ENCODE measurements around the gene RPH3AL.

Gene RPH3AL

DNA sequence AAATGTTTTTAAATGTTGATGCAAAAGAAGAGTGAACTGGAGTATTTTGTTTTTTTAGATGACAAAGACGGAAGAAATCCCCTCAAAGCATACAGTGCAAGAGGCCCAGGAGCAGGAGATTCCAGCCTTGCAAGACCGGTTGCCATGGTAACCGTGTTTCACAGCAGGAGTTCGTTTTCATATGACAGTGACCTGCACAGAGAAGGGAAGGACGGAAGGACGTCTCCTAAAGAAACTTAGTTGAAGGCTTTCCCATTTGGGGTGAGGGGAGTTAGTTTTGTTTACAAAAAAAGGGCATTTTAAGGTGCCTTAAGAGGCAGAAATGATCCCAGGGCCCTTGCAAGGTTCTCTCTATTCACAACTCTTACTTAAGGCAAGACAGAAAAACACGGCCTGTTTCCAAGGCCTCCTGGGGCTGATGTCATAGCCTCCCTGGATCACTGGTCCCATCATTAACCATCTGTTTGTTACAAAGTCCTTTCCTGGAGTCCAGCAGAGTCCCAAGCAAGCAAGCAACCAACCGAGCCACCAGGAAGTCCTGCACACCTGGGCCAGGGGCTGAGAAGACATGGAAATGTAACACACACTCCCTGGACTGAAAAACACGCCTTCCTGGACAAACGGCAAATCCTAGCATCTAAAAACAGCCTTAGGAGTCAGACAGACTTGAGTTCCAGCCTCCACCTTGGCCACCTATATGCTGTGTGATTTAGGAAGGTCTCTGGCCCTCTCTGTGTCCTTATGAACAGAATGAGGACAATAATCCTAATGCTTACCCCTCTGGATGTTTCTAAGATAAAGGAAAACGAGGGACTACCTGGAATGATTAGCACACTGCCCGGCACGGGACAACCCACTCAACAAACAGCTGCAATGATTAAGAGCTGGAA is 30.3 kb upstream of the RPH3AL start:
- Histone ChIP-seq H3K4me3 (ENCODE audit: low read depth, low read length) (no peak overlapping the region), H3K27ac (ENCODE audit: extremely low read depth, low read depth, low read length) (no peak overlapping the region), H3K9me3 (ENCODE audit: control insufficient read depth, insufficient read depth, low read depth, low read length) (no peaks in the 10 kb centered on the region), H3K36me3 (ENCODE audit: control insufficient read depth in 2 of 2, insufficient read depth in 1 of 2, low read length in 2 of 2) (no peaks in the 10 kb centered on the region), H3K4me1 (ENCODE audit: control insufficient read depth, insufficient read depth, low read length) (peaks cover 7% of the 10 kb centered on the region; the same call in 1 of the 2 replicates)
- CTCF ChIA-PET, result interaction anchor here (0.7 to 1.1 kb wide), 2 partner anchors 41 to 333 kb away, joined by 3 to 5 read pairs; no protein-coding TSS in a partner anchor
- POLR2A ChIA-PET, result interaction anchor here (0.9 kb wide), 1 partner anchor 186 kb away, joined by 3 read pairs; no protein-coding TSS in a partner anchor
- TF ChIP-seq ZNF768 (tag by site-specific recombination; IDR thresholded peaks at IDR 0.05), result peak; percentile 76; the same call in 1 of the 2 replicates
- peak; percentile 52 for TF ChIP-seq GLIS1 (tag by site-specific recombination; IDR thresholded peaks at IDR 0.05)
- no peak for TF ChIP-seq ZNF184 (tag by site-specific recombination; IDR thresholded peaks at IDR 0.05)
- TF ChIP-seq, protein P1, sequence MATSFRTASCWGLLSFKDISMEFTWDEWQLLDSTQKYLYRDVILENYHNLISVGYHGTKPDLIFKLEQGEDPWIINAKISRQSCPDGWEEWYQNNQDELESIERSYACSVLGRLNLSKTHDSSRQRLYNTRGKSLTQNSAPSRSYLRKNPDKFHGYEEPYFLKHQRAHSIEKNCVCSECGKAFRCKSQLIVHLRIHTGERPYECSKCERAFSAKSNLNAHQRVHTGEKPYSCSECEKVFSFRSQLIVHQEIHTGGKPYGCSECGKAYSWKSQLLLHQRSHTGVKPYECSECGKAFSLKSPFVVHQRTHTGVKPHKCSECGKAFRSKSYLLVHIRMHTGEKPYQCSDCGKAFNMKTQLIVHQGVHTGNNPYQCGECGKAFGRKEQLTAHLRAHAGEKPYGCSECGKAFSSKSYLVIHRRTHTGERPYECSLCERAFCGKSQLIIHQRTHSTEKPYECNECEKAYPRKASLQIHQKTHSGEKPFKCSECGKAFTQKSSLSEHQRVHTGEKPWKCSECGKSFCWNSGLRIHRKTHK (tag by site-specific recombination; IDR thresholded peaks at IDR 0.05), result no peak
- TF ChIP-seq ZNF391 (tag by site-specific recombination; IDR thresholded peaks at IDR 0.05; ENCODE audit: borderline replicate concordance, low read depth), result no peak
- peak; percentile 6; the same call in 1 of the 2 replicates for TF ChIP-seq ZIC2 (tag by site-specific recombination; IDR thresholded peaks at IDR 0.05)

DNA sequence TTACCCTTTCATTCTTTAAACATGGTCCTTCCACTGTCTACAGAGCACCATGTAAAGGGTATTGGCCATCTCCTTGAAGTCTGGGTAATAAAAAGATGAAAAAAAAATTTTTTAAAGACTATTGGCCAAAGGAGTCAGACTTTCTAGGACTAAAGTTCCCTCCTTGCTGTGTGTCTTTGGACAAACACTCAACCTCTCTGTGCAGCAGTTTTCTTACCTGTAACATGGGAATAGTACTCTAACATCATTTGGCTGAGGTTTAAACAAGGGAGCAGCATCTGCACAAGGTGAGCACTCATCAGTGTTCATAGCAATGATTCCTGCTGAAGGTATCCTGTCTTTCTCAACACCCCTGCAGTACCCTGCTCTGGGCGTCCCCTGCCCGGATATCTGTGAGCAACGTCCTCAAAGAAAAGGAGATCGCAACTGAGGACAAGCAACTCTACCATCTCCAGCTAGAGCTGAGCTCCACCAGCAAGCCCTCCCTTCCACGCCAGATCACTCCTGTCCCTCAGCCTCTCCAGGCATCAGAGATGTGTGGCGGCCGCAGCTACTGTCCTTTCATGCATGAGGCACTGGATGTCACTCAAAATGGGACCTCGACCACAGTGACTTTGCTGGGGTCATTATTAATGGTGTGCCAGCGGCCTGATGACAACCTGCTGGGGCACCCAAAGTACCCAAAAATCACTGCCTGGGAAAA is 29.5 kb upstream of the RPH3AL start:
- no peaks in the 10 kb centered on the region for H3K9me3 ChIP-seq (ENCODE audit: control insufficient read depth, insufficient read depth, low read depth, low read length)
- TF ChIP-seq ZNF157 (tag by site-specific recombination; IDR thresholded peaks at IDR 0.05), result no peak
- peak; percentile 77 for TF ChIP-seq ZNF768 (tag by site-specific recombination; IDR thresholded peaks at IDR 0.05)
- TF ChIP-seq MEIS1 (CRISPR knock-in tag; IDR thresholded peaks at IDR 0.05; ENCODE audit: borderline replicate concordance), result no peak
- ChIA-PET POLR2A (no interaction called here), CTCF (no interaction called here)
- no peak overlapping the region for H3K4me3 ChIP-seq (ENCODE audit: low read depth, low read length)
- H3K4me1 ChIP-seq (ENCODE audit: control insufficient read depth, insufficient read depth, low read length), result peaks cover 7% of the 10 kb centered on the region; the same call in 1 of the 2 replicates
- H3K27ac ChIP-seq (ENCODE audit: extremely low read depth, low read depth, low read length), result no peak overlapping the region
- no peaks in the 10 kb centered on the region for H3K36me3 ChIP-seq (ENCODE audit: control insufficient read depth in 2 of 2, insufficient read depth in 1 of 2, low read length in 2 of 2)

DNA sequence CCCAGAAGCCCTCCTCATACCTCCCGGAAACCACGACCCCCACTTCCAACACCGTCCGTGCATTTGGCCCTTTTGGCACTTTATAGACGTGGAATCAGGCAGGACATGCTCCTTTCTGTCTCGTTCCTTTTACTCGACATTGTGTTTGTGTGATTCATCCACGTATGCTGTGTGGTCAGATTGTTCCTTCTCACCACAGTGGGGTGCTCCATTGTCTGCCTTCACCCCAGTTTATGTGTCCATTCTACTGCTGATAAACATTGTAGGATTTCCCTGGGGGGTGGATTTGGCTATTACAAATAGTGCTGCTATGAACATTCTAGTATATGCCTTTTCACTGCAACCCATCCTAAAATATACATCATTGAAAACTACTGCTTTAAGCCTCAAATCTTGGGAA is 28.9 kb upstream of the RPH3AL start:
- H3K27ac ChIP-seq (ENCODE audit: extremely low read depth, low read depth, low read length), result no peak overlapping the region
- peaks cover 7% of the 10 kb centered on the region; the same call in 1 of the 2 replicates for H3K4me1 ChIP-seq (ENCODE audit: control insufficient read depth, insufficient read depth, low read length)
- CTCF ChIA-PET, result no interaction called here
- TF ChIP-seq SP2 (tag by site-specific recombination; IDR thresholded peaks at IDR 0.05) (no peak), ZNF558 (tag by site-specific recombination; IDR thresholded peaks at IDR 0.05) (no peak), IKZF3 (tag by site-specific recombination; IDR thresholded peaks at IDR 0.05) (0 out of 2 replicates have a peak, but pooled peaks have one; percentile 9)
- H3K9me3 ChIP-seq (ENCODE audit: control insufficient read depth, insufficient read depth, low read depth, low read length), result no peaks in the 10 kb centered on the region
- no peaks in the 10 kb centered on the region for H3K36me3 ChIP-seq (ENCODE audit: control insufficient read depth in 2 of 2, insufficient read depth in 1 of 2, low read length in 2 of 2)
- H3K4me3 ChIP-seq (ENCODE audit: low read depth, low read length), result no peak overlapping the region
- POLR2A ChIA-PET, result no interaction called here

DNA sequence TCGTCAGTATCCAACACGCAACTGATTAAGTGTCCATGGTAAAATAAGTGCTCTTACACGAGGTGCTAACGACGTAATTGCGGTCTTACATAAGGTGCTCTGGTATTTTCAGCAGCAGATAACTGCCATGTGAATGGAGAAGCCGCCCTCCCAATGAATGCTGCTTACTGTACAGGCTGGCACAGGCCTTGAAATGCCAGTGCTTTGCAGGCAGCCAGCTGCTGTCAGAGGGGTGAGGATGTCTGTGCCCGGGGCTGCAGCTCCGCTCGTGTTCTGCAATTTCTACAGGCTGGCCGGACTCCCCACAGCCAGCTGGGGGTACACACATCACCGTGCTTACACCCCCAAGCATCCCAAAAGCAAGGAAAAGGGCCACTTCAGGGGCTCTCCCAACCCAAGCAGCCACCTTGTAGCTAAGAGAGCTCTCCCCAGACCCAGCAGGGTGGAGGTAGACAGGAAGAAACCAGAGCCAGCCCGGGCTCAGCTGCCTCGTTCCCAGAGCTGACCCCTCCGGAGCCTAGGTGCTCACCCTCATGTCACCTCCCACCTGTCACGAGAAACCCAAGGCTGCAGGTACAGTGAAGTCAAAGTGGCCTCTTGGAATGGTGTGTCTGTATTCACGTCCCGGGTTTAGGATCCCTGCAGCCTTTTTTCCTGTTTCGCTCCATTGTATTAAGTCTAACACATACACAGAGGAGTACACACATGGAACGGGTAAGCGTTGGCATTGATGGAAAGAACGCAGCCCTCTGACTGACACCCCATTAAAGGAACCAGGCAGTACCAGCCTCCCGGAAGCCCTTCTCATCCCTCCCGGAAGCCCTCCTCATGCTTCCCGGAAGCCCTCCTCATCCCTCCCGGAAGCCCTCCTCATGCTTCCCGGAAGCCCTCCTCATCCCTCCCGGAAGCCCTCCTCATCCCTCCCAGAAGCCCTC is 27.2 kb upstream of the RPH3AL start:
- Histone ChIP-seq H3K27ac (ENCODE audit: extremely low read depth, low read depth, low read length) (no peak overlapping the region), H3K4me1 (ENCODE audit: control insufficient read depth, insufficient read depth, low read length) (peaks cover 4% of the 10 kb centered on the region; the same call in 1 of the 2 replicates), H3K9me3 (ENCODE audit: control insufficient read depth, insufficient read depth, low read depth, low read length) (no peaks in the 10 kb centered on the region), H3K4me3 (ENCODE audit: low read depth, low read length) (no peak overlapping the region), H3K36me3 (ENCODE audit: control insufficient read depth in 2 of 2, insufficient read depth in 1 of 2, low read length in 2 of 2) (no peaks in the 10 kb centered on the region)
- no peak for TF ChIP-seq HOXC10 (CRISPR knock-in tag; IDR thresholded peaks at IDR 0.05)
- ChIA-PET POLR2A (no interaction called here), CTCF (interaction anchor here (0.6 kb wide), 1 partner anchor 13 kb away, joined by 3 read pairs; no protein-coding TSS in a partner anchor)
